Right lung (tissue), 5 donors: ENCODE measurements around the gene CADM2. TPM values are rescaled to one million over a fixed set of nuclear protein-coding genes. Genes with fewer than 3 reads are reported as not detected.
"Not testable (repeated sequence)": the region's sequence is repeated elsewhere in the genome, so short reads cannot be mapped to it uniquely, and the experiment has no call there.

Experiments used
- DNase-seq, 2 donors: peaks; one replicate each; pipeline ENCODE4 v3.0.0-alpha.2; 2013
- polyA plus RNA-seq, 5 donors: library from polyadenylated mRNA; unstranded; fragments of 120-200 nt; gene quantifications; one replicate each; pipeline versions ENCODE4 v1.2.1 to v1.2.3, GENCODE V29; 2013; ENCODE audit warnings: inconsistent platforms in 1 of 5, low replicate concordance in 1 of 5; ENCODE audit not compliant: insufficient read length in 5 of 5, insufficient read depth in 1 of 5

CADM2 gene
- polyA plus RNA-seq, 5 donors = 0.41 to 1.8 (median 1.7) TPM

- DNase-seq = no peak
These were observed 516.6 kb downstream of the CADM2 start for GRCh38 chr3:85475346-85475745.

- no peak for DNase-seq
These were observed 518.2 kb downstream of the CADM2 start for GRCh38 chr3:85476891-85477495.

DNA sequence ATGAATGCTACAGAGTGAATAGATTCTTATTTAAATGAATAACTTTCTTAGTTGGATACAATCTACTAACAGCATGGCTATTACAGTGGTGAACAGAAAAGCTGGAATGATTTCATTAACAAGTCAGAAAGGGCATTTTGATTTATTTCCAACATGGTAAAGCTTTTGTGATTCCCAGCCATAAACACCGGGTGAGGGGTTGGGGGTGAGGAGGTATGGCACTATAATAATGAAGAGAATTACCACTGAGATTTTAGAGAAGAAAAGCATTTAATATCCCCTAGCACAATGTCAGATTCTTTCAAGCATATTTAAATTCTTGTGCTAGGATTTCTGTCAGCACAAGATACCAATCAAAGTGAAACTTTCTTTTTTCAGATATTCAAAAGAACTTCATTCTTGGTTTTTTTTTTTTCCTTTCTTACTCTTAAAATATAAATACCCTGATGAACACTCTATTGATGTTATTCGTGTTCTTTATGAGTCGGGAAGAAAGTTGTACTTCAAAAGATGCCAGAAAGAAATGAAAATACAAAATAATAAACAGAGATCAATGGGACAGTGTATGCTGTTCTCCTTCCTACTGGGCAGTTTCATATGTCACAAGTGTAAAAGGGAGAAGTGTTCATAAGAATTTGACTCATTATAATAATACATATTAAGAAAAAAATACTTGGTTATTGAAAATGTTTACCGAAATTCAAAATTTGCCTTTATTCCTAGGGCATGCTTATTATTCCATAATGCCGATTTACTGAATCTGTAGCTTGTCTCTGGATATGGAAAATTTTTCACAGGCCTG lies 522.8 kb downstream of the CADM2 start:
- no peak for DNase-seq

GRCh38 chr3:85482213-85482490 lies 523.4 kb downstream of the CADM2 start:
- no peak for DNase-seq

DNA sequence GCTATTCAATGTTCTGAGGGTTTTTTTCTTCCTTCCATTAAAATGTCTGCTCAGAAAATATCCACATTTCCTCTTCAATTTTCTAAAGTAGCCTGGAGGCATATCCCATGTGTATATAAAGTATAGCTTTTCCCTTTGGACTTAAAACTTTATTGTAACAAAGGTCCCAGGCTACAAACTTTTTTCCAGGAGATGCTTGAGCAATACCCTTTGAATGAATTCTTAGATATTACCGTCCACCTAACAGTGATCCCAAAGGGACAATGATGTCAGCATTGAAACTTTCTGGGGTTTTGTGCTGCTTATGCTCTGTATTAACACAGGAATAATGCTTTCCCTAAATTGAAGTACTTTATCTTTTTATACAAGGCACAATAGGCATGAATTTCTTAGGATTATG lies 525.2 kb downstream of the CADM2 start:
- no peak for DNase-seq

- DNase-seq = no peak
These were observed 528.6 kb downstream of the CADM2 start for GRCh38 chr3:85487375-85487774.

DNA sequence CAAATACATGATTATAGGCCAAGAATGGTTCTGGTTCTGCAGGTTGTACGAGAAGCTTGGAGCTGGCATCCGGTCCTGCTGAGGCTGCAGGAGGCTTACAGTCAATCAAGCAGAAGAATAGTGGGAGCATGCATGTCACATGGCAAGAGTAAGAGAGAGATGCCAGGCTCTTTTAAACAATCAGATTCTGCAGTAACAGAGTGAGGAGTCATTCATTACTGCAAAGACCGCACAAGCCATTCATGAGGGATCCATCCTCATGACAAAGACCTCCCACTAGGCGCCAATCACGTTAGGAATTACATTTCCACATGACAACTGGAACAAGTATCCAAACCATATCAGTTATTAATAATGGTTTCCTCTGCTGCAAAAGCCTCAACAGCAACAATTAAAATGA lies 536.8 kb downstream of the CADM2 start:
- DNase-seq = no peak

DNA sequence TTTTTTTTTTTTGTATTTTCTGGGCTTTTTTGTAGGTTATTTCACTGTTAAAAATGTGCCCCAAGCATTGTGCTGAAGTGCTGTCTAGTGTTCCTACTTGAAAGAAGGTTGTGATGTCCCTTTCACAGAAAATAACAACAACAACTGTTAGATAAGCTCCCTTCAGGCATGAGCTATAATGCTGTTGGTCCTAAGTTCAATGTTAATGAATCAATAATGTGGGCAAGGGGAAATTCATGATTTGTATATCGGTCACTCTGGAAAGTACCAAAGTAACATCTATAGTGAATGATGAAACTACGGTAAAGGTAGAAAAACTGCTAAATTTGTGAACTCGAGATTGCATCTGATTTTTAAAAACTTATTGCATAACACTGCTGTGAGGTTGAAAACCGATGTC lies 539.4 kb downstream of the CADM2 start:
- no peak for DNase-seq

- DNase-seq = no peak
These were observed 543.5 kb downstream of the CADM2 start for GRCh38 chr3:85502148-85502875.

- DNase-seq = not testable (repeated sequence)
These were observed 545.5 kb downstream of the CADM2 start for GRCh38 chr3:85504129-85504784.

GRCh38 chr3:85504785-85505511 lies 546.2 kb downstream of the CADM2 start:
- DNase-seq = not testable (repeated sequence)

DNA sequence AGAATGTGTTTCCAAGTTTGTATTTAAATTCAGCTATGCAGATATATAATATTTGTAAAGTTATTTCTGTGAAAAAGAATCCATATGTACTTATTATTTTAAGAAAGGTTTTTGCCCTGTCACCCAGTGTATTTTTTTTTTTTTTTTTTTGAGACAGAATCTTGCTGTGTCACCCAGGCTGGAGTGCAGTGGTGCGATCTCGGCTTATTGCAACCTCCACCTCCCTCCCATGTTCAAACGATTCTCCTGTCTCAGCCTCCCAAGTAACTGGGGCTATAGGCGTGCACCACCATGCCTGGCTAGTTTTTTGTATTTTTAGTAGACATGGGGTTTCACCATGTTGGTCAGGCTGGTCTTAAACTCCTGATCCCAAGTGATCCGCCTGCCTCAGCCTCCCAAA lies 548.3 kb downstream of the CADM2 start:
- not testable (repeated sequence) for DNase-seq

DNA sequence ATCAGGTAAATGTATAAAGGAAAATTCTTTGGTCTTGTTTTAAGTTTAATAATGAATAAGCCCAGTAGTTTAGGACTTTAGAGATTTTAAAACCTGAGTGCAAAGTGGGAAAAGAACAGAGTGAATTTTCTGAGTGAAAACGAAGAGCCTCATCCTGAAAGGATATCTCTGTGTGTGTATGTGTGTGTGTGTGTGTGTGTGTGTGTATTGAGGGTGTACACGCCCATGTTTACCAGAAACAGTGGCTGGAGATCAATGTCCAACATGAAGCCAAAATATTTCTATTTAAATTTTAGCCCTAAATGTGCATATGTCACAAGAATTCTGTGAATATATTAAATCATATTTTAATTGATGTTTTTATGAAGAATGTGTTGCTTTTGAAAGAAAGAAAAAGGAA lies 549.9 kb downstream of the CADM2 start:
- DNase-seq = no peak

DNA sequence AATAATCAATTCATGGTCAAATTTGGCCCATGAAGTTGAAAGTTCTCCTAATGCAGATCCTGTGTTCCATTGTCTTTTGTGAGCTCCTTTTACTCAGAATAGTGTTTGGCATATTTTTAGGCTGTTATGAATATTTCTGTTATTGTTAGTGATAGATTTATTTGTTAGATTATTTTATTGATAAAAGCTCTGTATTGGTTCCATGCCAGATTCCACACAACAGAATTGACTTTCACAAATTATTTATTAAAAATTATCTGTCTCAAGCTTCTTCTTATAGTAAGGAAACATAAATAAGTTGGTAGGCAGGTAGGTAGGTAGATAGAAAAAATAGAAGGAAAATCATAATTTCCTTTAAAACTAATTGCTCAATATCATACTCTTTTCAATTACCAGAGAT lies 557.4 kb downstream of the CADM2 start:
- DNase-seq = no peak

DNA sequence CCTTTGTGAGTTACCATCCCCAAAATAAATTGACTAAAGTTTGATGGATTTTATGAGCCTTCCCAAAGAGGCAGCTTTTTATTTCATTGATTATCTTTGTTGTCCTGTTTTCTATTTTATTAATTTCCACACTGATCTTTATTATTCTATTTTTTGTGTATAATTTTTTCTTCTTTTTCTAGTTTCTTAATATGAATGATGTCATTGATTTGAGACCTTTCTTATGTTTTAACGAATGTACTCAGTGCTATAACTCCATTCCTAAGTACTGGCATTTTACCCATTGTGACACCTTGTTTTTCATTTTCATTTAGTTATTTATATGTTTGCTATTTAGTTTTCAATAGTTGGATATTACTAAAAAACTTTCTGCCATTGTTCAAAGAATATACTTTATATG lies 565.3 kb downstream of the CADM2 start:
- DNase-seq = no peak

DNA sequence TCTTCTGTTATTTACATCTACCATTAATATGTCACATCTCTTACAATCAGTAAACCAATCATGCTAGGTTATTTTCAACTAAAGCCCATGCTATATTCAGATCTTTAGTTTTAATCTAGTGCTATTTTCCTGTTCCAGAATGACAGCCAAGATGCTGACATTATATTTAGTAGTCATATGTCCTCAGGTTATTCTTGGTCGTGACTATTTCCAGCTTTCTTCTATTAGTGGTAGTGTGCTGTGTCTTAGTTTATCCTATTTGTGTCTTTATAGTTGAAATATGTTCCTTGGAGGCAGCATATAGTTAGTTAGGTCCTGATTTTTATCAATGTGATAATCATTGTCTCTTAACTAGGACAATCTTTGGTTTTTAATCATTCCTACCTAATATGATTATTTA lies 566.5 kb downstream of the CADM2 start:
- DNase-seq = no peak

GRCh38 chr3:85533586-85533985 lies 574.8 kb downstream of the CADM2 start:
- DNase-seq = no peak

- no peak for DNase-seq
These were observed 576.7 kb downstream of the CADM2 start for GRCh38 chr3:85535517-85535916.

DNA sequence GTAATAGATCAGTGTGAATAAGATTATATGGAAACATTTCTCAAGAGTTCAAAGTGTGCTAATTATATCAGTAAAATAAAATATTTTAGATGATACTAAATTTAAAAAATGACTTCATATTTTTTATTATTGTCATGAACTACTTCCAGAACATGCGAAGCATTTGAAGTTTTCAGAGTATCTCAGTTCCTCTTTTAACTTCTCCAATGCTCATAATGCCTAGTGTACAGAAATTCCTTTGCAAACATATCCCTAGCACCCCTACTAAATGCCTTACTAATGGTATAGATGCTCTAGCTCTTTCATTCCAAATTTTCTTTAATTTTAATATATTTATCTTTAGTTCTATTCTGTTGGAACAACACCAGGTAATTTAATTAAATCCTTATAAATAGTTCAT lies 580.4 kb downstream of the CADM2 start:
- DNase-seq = no peak

GRCh38 chr3:85554153-85554552 lies 595.4 kb downstream of the CADM2 start:
- DNase-seq = no peak

GRCh38 chr3:85560088-85560785 lies 601.4 kb downstream of the CADM2 start:
- peak; percentile 17 to 18 for DNase-seq
